Measurements from ENCODE around the gene LRCH3. TPM values are rescaled to one million over a fixed set of nuclear protein-coding genes. Genes with fewer than 3 reads are reported as not detected.

The LRCH3 gene
- total and polyA plus RNA-seq, 9 of the 15 experiments (the other 6 are each of a cell fraction or from before 2014, with no cell fraction given): 4.6 to 75.3 (median 30.3) TPM

DNA sequence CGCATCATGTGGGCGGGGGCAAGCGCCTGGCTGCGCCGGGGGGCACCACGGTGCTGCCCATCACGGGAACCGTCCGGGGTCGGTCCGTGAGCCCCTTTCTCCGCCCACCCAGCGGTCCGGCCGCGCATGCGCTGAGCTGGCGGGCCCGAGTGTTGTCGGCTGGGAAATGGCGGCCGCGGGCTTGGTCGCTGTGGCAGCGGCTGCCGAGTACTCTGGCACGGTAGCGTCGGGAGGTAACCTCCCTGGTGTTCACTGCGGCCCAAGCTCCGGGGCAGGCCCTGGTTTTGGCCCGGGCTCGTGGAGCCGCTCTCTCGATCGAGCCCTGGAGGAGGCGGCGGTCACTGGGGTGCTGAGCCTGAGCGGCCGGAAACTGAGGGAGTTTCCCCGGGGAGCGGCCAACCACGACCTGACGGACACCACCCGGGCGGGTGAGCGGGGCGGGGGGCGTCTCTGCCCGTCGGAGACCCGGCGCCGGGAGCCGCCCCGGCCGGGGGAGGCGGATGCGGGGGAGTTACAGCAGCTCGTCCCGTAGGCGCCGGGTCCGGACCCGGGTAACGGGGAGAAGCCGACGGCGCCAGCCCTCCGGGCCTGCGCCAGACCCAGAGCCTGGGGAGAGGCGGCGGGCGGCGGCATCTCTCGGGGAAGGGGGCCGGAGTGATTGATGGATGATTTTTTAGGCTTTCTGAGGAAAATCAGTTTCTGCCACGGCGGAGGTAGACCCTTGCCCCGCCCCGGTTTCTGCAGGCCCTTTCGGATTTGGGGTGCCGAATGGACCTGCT, at the start of gene LRCH3 (continued):
- TF ChIP-seq, protein P1, sequence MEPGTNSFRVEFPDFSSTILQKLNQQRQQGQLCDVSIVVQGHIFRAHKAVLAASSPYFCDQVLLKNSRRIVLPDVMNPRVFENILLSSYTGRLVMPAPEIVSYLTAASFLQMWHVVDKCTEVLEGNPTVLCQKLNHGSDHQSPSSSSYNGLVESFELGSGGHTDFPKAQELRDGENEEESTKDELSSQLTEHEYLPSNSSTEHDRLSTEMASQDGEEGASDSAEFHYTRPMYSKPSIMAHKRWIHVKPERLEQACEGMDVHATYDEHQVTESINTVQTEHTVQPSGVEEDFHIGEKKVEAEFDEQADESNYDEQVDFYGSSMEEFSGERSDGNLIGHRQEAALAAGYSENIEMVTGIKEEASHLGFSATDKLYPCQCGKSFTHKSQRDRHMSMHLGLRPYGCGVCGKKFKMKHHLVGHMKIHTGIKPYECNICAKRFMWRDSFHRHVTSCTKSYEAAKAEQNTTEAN (CRISPR knock-in tag; IDR thresholded peaks at IDR 0.05): peak; percentile 78
- peak; percentile 85 for TF ChIP-seq PCBP1 (IDR thresholded peaks at IDR 0.05; ENCODE audit: low read depth, low read length, poor library complexity, severe bottlenecking)
- TF ChIP-seq, protein P2, sequence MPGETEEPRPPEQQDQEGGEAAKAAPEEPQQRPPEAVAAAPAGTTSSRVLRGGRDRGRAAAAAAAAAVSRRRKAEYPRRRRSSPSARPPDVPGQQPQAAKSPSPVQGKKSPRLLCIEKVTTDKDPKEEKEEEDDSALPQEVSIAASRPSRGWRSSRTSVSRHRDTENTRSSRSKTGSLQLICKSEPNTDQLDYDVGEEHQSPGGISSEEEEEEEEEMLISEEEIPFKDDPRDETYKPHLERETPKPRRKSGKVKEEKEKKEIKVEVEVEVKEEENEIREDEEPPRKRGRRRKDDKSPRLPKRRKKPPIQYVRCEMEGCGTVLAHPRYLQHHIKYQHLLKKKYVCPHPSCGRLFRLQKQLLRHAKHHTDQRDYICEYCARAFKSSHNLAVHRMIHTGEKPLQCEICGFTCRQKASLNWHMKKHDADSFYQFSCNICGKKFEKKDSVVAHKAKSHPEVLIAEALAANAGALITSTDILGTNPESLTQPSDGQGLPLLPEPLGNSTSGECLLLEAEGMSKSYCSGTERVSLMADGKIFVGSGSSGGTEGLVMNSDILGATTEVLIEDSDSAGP (CRISPR knock-in tag; IDR thresholded peaks at IDR 0.05): no peak
- TF ChIP-seq, protein P3, sequence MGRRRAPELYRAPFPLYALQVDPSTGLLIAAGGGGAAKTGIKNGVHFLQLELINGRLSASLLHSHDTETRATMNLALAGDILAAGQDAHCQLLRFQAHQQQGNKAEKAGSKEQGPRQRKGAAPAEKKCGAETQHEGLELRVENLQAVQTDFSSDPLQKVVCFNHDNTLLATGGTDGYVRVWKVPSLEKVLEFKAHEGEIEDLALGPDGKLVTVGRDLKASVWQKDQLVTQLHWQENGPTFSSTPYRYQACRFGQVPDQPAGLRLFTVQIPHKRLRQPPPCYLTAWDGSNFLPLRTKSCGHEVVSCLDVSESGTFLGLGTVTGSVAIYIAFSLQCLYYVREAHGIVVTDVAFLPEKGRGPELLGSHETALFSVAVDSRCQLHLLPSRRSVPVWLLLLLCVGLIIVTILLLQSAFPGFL (CRISPR knock-in tag; IDR thresholded peaks at IDR 0.05): 0 out of 2 replicates have a peak, but pooled peaks have one; percentile 12
- TF ChIP-seq, protein P4, sequence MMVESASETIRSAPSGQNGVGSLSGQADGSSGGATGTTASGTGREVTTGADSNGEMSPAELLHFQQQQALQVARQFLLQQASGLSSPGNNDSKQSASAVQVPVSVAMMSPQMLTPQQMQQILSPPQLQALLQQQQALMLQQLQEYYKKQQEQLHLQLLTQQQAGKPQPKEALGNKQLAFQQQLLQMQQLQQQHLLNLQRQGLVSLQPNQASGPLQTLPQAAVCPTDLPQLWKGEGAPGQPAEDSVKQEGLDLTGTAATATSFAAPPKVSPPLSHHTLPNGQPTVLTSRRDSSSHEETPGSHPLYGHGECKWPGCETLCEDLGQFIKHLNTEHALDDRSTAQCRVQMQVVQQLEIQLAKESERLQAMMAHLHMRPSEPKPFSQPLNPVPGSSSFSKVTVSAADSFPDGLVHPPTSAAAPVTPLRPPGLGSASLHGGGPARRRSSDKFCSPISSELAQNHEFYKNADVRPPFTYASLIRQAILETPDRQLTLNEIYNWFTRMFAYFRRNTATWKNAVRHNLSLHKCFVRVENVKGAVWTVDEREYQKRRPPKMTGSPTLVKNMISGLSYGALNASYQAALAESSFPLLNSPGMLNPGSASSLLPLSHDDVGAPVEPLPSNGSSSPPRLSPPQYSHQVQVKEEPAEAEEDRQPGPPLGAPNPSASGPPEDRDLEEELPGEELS (CRISPR knock-in tag; IDR thresholded peaks at IDR 0.05; ENCODE audit: borderline replicate concordance): peak; percentile 64; the same call in 1 of the 2 replicates
- peak in 1 of 2 experiments; percentile 68; a peak in 2 of 4 replicates for TF ChIP-seq SRF (CRISPR knock-in tag; IDR thresholded peaks at IDR 0.05)
- TF ChIP-seq BHLHE40 (IDR thresholded peaks at IDR 0.05; ENCODE audit: low read length): peak; percentile 21; the same call in 1 of the 2 replicates
- TF ChIP-seq, protein P5, sequence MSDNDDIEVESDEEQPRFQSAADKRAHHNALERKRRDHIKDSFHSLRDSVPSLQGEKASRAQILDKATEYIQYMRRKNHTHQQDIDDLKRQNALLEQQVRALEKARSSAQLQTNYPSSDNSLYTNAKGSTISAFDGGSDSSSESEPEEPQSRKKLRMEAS (CRISPR knock-in tag; IDR thresholded peaks at IDR 0.05): 0 out of 2 replicates have a peak, but pooled peaks have one; percentile 36
- TF ChIP-seq NR2C2 (CRISPR knock-in tag; IDR thresholded peaks at IDR 0.05): no peak
- TF ChIP-seq NR2C2 (tag; IDR thresholded peaks at IDR 0.05): 0 out of 2 replicates have a peak, but pooled peaks have one; percentile 13
- TF ChIP-seq ETV1 (tag; conservative IDR thresholded peaks at IDR 0.05; ENCODE audit: low read depth): peak; percentile 78
- no peak for TF ChIP-seq JUN (IDR thresholded peaks at IDR 0.05; ENCODE audit: borderline replicate concordance, low read depth, low read length)
- TF ChIP-seq JUN (CRISPR knock-in tag; IDR thresholded peaks at IDR 0.05; ENCODE audit: borderline replicate concordance): 0 out of 2 replicates have a peak, but pooled peaks have one; percentile 73
- TF ChIP-seq HIVEP1 (CRISPR knock-in tag; IDR thresholded peaks at IDR 0.05): no peak
- peak; percentile 84; the same call in 1 of the 2 replicates for TF ChIP-seq ZNF830 (CRISPR knock-in tag; IDR thresholded peaks at IDR 0.05)
- no peak for TF ChIP-seq PRPF4 (IDR thresholded peaks at IDR 0.05; ENCODE audit: insufficient read depth, low read depth, low read length, poor library complexity, severe bottlenecking)
- TF ChIP-seq ESRRA (IDR thresholded peaks at IDR 0.05; ENCODE audit: borderline replicate concordance, low read depth): 0 out of 2 replicates have a peak, but pooled peaks have one; percentile 29
- TF ChIP-seq GABPB1 (CRISPR knock-in tag; IDR thresholded peaks at IDR 0.05): peak; percentile 82
- TF ChIP-seq ZBTB7A (IDR thresholded peaks at IDR 0.05; ENCODE audit: borderline replicate concordance, control insufficient read depth, low read depth, low read length): peak; percentile 93
- peak; percentile 97 for TF ChIP-seq NRF1 (conservative IDR thresholded peaks at IDR 0.05 in 1 of 2, IDR thresholded peaks at IDR 0.05 in 1 of 2)
